Liver (tissue), 9 donors: Measurements from ENCODE around the gene ACP7. TPM values are rescaled to one million over a fixed set of nuclear protein-coding genes. Genes with fewer than 3 reads are reported as not detected.
"Not testable (repeated sequence)": the region's sequence is repeated elsewhere in the genome, so short reads cannot be mapped to it uniquely, and the experiment has no call there.

Experiments used
- DNase-seq: peaks from one replicate; pipeline ENCODE4 v3.0.0-alpha.2; 2017; ENCODE audit warnings: low spot score
- H3K27ac ChIP-seq, 2 donors: one replicate each; pipeline ENCODE4 v1.7.0; 2013; ENCODE audit warnings: inconsistent platforms in 2 of 2, low read length in 2 of 2, control low read depth in 1 of 2, low read depth in 1 of 2, mild to moderate bottlenecking in 1 of 2
- H3K27me3 ChIP-seq, 4 donors: one replicate each; pipeline versions ENCODE4 v1.6.1 to v1.7.0; 2013; ENCODE audit warnings: low read length in 3 of 4, inconsistent platforms in 1 of 4, mild to moderate bottlenecking in 1 of 4, moderate library complexity in 1 of 4; ENCODE audit not compliant: control insufficient read depth in 4 of 4, insufficient read depth in 4 of 4
- H3K36me3 ChIP-seq, 4 donors: one replicate each; pipeline versions ENCODE4 v1.6.1 to v1.7.0; 2013; ENCODE audit warnings: low read length in 3 of 4, mild to moderate bottlenecking in 3 of 4, low read depth in 1 of 4, moderate library complexity in 1 of 4; ENCODE audit not compliant: control insufficient read depth in 4 of 4, insufficient read depth in 3 of 4
- H3K4me1 ChIP-seq, 4 donors: one replicate each; pipeline versions ENCODE4 v1.6.1 to v1.7.0; 2013; ENCODE audit warnings: low read length in 3 of 4, mild to moderate bottlenecking in 3 of 4, moderate library complexity in 1 of 4; ENCODE audit not compliant: control insufficient read depth in 4 of 4, insufficient read depth in 4 of 4
- H3K4me3 ChIP-seq, 3 donors: one replicate each; pipeline versions ENCODE4 v1.6.1 to v1.7.0; 2013; ENCODE audit warnings: low read length in 3 of 3, control low read depth in 1 of 3, low read depth in 1 of 3, mild to moderate bottlenecking in 1 of 3
- H3K9ac ChIP-seq, 2 donors: one replicate each; pipeline ENCODE4 v1.7.0; 2013; ENCODE audit warnings: low read length in 2 of 2, mild to moderate bottlenecking in 2 of 2, moderate library complexity in 2 of 2, control low read depth in 1 of 2, low read depth in 1 of 2
- H3K9me3 ChIP-seq, 4 donors: one replicate each; pipeline versions ENCODE4 v1.6.1 to v1.7.0; 2013; ENCODE audit warnings: low read length in 3 of 4; ENCODE audit not compliant: control insufficient read depth in 4 of 4
- EGR1 ChIP-seq, 2 donors: IDR thresholded peaks; 2 replicates each; pipeline ENCODE4 v1.6.1; 2016 to 2018; ENCODE audit warnings: antibody characterized with exemption in 2 of 2, low read depth in 2 of 2
- FOXA1 ChIP-seq: IDR thresholded peaks from 2 replicates; pipeline ENCODE4 v1.6.1; 2016; ENCODE audit warnings: antibody characterized with exemption
- FOXA2 ChIP-seq: IDR thresholded peaks from 2 replicates; pipeline ENCODE4 v1.6.1; 2016; ENCODE audit warnings: antibody characterized with exemption
- HNF4A ChIP-seq, 2 donors: conservative IDR thresholded peaks; 2 replicates each; pipeline ENCODE4 v1.6.1; 2016; ENCODE audit warnings: antibody characterized with exemption in 2 of 2, mild to moderate bottlenecking in 2 of 2
- HNF4G ChIP-seq: IDR thresholded peaks from 2 replicates; pipeline ENCODE4 v1.6.1; 2016; ENCODE audit warnings: antibody characterized with exemption
- JUND ChIP-seq, 2 donors: IDR thresholded peaks; 2 replicates each; pipeline ENCODE4 v1.6.1; 2016; ENCODE audit warnings: antibody characterized with exemption in 2 of 2
- MAX ChIP-seq: IDR thresholded peaks from 2 replicates; pipeline ENCODE4 v1.6.1; 2016; ENCODE audit warnings: antibody characterized with exemption
- NR2F2 ChIP-seq: IDR thresholded peaks from 2 replicates; pipeline ENCODE4 v1.6.1; 2016; ENCODE audit warnings: antibody characterized with exemption
- REST ChIP-seq: IDR thresholded peaks from 2 replicates; pipeline ENCODE4 v1.6.1; 2016; ENCODE audit warnings: antibody characterized with exemption, mild to moderate bottlenecking
- RXRA ChIP-seq, 2 donors: IDR thresholded peaks; 2 replicates each; pipeline ENCODE4 v1.6.1; 2017 to 2018; ENCODE audit warnings: antibody characterized with exemption in 2 of 2, mild to moderate bottlenecking in 1 of 2
- YY1 ChIP-seq: IDR thresholded peaks from 2 replicates; pipeline ENCODE4 v1.6.1; 2016; ENCODE audit warnings: antibody characterized with exemption, mild to moderate bottlenecking
- WGBS: extraction: QIAGEN DNeasy Blood & Tissue Kit; methylation state at CpG from one replicate; pipeline ENCODE4 v1.1.7; 2013; 5-methylcytosine and 5-hydroxymethylcytosine counted together
- polyA plus RNA-seq, 2 donors: library from polyadenylated mRNA; stranded (reverse) in 1 of 2; unstranded in 1 of 2; fragments of 200-250 nt in 1 of 2; fragments of >200 nt in 1 of 2; fragmentation: Nextera tagmentation in 1 of 2; extraction: Ambion mirVana in 1 of 2; gene quantifications; one replicate each; pipeline versions ENCODE4 v1.2.1 to v1.2.3, GENCODE V29; 2013 to 2015
- total RNA-seq, 2 donors: library from RNA; depleted of rRNA; stranded (reverse); fragments of >200 nt; gene quantifications; one replicate each; pipeline ENCODE4 v1.2.3, GENCODE V29; 2014
- TF ChIP-seq, protein P1 (sequence below): IDR thresholded peaks from 2 replicates; pipeline ENCODE4 v1.6.1; 2016; ENCODE audit warnings: antibody characterized with exemption
- TF ChIP-seq, protein P2 (sequence below): IDR thresholded peaks from 2 replicates; pipeline ENCODE4 v1.6.1; 2016; ENCODE audit warnings: antibody characterized with exemption
- donor health status: healthy.
- donor health status: healthy.
- donor health status: healthy.
- donor health status: healthy.
- donor health status: healthy.

The ACP7 gene
- total and polyA plus RNA-seq, 4 donors: 0.05 TPM; not detected in 3

GRCh38 chr19:39095799-39096540 is 11.8 kb downstream of the ACP7 start:
- H3K27me3 ChIP-seq, H3K9ac ChIP-seq, H3K4me1 ChIP-seq, H3K4me3 ChIP-seq, H3K9me3 ChIP-seq, H3K36me3 ChIP-seq, H3K27ac ChIP-seq, DNase-seq: not testable (repeated sequence)
- 80% methylated on average over 5 of the region's 5 CpGs for WGBS
- TF ChIP-seq HNF4A (conservative IDR thresholded peaks at IDR 0.05) (peak; percentile 74 to 76), RXRA (IDR thresholded peaks at IDR 0.05) (peak; percentile 44 to 65)

DNA sequence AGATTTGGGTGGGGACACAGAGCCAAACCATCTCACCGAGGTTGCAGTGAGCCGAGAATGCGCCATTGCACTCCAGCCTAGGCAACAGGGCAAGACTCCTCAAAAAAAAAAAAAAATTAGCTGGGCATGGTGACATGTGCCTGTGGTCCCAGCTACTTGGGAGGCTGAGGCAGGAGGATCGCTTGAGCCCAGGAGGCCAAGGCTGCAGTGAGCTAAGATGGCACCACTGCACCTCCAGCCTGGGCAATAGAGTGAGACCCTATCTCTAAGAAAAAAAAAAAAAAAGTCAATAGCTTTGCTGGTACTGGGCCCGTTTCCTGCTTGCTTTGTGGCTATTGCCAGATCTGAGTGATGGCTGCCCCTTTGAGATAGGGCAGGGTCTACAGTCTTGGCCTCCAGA is 13.1 kb downstream of the ACP7 start:
- H3K4me1 ChIP-seq: peaks cover 0 to 5% (median 3%) of the 10 kb centered on the region in 4 donors
- no peak overlapping the region for H3K27ac ChIP-seq
- H3K27me3 ChIP-seq: no peaks in the 10 kb centered on the region
- H3K36me3 ChIP-seq: no peaks in the 10 kb centered on the region
- H3K4me3 ChIP-seq: no peak overlapping the region
- WGBS: 80% methylated on average over 5 of the region's 5 CpGs
- H3K9ac ChIP-seq: no peak overlapping the region
- no peak for DNase-seq
- H3K9me3 ChIP-seq: no peaks in the 10 kb centered on the region
- TF ChIP-seq YY1: no peak
- no peak for TF ChIP-seq JUND (IDR thresholded peaks at IDR 0.05)
- TF ChIP-seq FOXA1: no peak
- TF ChIP-seq REST: no peak
- TF ChIP-seq FOXA2: no peak
- no peak for TF ChIP-seq MAX
- no peak for TF ChIP-seq NR2F2
- no peak for TF ChIP-seq HNF4G
- TF ChIP-seq, protein P1, sequence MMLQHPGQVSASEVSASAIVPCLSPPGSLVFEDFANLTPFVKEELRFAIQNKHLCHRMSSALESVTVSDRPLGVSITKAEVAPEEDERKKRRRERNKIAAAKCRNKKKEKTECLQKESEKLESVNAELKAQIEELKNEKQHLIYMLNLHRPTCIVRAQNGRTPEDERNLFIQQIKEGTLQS: no peak
- TF ChIP-seq EGR1 (IDR thresholded peaks at IDR 0.05; ENCODE audit: low read depth in 2 of 2): no peak
- TF ChIP-seq RXRA (IDR thresholded peaks at IDR 0.05): no peak
- TF ChIP-seq, protein P2, sequence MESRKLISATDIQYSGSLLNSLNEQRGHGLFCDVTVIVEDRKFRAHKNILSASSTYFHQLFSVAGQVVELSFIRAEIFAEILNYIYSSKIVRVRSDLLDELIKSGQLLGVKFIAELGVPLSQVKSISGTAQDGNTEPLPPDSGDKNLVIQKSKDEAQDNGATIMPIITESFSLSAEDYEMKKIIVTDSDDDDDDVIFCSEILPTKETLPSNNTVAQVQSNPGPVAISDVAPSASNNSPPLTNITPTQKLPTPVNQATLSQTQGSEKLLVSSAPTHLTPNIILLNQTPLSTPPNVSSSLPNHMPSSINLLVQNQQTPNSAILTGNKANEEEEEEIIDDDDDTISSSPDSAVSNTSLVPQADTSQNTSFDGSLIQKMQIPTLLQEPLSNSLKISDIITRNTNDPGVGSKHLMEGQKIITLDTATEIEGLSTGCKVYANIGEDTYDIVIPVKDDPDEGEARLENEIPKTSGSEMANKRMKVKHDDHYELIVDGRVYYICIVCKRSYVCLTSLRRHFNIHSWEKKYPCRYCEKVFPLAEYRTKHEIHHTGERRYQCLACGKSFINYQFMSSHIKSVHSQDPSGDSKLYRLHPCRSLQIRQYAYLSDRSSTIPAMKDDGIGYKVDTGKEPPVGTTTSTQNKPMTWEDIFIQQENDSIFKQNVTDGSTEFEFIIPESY: no peak
- no peak for TF ChIP-seq HNF4A (conservative IDR thresholded peaks at IDR 0.05)
